ENCODE data around the gene SLC41A1.
"Not testable (repeated sequence)": the region's sequence is repeated elsewhere in the genome, so short reads cannot be mapped to it uniquely, and the experiment has no call there.

SLC41A1 gene

GRCh38 chr1:205812878-205813754, at the start of gene SLC41A1:
SLC41A1 (minus strand) TSS chr1:205813198; CDS start chr1:205810441, 2,757 bp downstream.
- peak within 1 kb of the TSS; percentile 84 for H3K4me3 ChIP-seq (ENCODE audit: low read depth, low read length)
- TF ChIP-seq, protein P1, sequence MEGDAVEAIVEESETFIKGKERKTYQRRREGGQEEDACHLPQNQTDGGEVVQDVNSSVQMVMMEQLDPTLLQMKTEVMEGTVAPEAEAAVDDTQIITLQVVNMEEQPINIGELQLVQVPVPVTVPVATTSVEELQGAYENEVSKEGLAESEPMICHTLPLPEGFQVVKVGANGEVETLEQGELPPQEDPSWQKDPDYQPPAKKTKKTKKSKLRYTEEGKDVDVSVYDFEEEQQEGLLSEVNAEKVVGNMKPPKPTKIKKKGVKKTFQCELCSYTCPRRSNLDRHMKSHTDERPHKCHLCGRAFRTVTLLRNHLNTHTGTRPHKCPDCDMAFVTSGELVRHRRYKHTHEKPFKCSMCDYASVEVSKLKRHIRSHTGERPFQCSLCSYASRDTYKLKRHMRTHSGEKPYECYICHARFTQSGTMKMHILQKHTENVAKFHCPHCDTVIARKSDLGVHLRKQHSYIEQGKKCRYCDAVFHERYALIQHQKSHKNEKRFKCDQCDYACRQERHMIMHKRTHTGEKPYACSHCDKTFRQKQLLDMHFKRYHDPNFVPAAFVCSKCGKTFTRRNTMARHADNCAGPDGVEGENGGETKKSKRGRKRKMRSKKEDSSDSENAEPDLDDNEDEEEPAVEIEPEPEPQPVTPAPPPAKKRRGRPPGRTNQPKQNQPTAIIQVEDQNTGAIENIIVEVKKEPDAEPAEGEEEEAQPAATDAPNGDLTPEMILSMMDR (IDR thresholded peaks at IDR 0.05; ENCODE audit: insufficient read depth, low read depth, low read length, missing control alignments): no peak
- peak; percentile 91 for DNase-seq (ENCODE audit: low read depth)

GRCh38 chr1:205861540-205861939, 48.5 kb upstream of the SLC41A1 start:
- TF ChIP-seq, protein P1 (IDR thresholded peaks at IDR 0.05; ENCODE audit: insufficient read depth, low read depth, low read length, missing control alignments): no peak
- no peak for DNase-seq (ENCODE audit: low read depth)
- H3K4me3 ChIP-seq (ENCODE audit: low read depth, low read length): no peak overlapping the region

DNA sequence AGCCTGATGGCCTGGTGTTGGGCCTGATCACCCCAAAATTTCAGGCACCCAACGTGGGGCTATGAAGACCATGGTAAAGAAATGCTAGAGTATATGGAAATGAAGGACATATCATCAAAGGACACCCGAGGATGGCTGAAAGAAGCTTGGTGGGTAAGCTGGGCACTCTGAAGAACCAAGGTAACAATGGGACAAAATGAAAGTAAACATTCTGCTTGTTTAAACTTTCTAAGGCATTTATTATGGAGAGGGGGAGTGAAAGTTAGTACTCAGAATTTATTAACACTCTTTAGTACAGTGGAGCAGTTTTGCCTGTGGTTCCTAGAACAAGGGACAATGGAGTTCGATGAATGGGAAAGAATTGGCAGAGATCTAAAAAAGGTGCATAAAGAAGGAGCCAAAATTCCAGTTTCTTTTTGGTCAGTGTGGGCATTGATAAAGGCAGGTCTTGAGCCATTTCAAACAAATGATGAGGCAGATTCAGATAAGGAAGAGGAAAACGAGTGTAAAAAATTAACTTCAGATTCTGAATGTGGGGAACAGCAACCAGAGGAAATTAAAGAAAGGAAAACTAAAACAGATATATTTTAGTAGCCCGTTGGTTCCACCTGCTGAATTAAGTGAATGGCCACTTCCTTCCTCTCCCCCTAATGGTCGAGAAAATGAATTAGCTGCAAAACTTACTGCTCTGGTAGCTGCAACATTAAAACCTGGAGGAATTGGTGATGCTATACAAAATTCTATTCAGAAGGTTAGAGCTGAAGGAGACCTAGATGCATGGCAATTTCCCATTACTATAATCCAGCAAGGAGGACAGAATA, 45.4 kb upstream of the SLC41A1 start:
- peak; percentile 7 for DNase-seq (ENCODE audit: low read depth)
- H3K4me3 ChIP-seq (ENCODE audit: low read depth, low read length): no peak overlapping the region
- TF ChIP-seq, protein P1 (IDR thresholded peaks at IDR 0.05; ENCODE audit: insufficient read depth, low read depth, low read length, missing control alignments): no peak

GRCh38 chr1:205857501-205857900, 44.5 kb upstream of the SLC41A1 start:
- DNase-seq (ENCODE audit: low read depth); H3K4me3 ChIP-seq (ENCODE audit: low read depth, low read length): not testable (repeated sequence)

- no peak overlapping the region for H3K4me3 ChIP-seq (ENCODE audit: low read depth, low read length)
- TF ChIP-seq, protein P1 (IDR thresholded peaks at IDR 0.05; ENCODE audit: insufficient read depth, low read depth, low read length, missing control alignments): no peak
- no peak for DNase-seq (ENCODE audit: low read depth)
Measured at GRCh38 chr1:205856433-205856832, 43.4 kb upstream of the SLC41A1 start.

- no peak for DNase-seq (ENCODE audit: low read depth)
- no peak overlapping the region for H3K4me3 ChIP-seq (ENCODE audit: low read depth, low read length)
- TF ChIP-seq, protein P1 (IDR thresholded peaks at IDR 0.05; ENCODE audit: insufficient read depth, low read depth, low read length, missing control alignments): no peak
Measured at GRCh38 chr1:205852969-205853368, 40.0 kb upstream of the SLC41A1 start.

GRCh38 chr1:205851993-205852392, 39.0 kb upstream of the SLC41A1 start:
- H3K4me3 ChIP-seq (ENCODE audit: low read depth, low read length): no peak overlapping the region
- TF ChIP-seq, protein P1 (IDR thresholded peaks at IDR 0.05; ENCODE audit: insufficient read depth, low read depth, low read length, missing control alignments): no peak
- DNase-seq (ENCODE audit: low read depth): no peak
